ENCODE measurements around the gene CTSV.

DNA sequence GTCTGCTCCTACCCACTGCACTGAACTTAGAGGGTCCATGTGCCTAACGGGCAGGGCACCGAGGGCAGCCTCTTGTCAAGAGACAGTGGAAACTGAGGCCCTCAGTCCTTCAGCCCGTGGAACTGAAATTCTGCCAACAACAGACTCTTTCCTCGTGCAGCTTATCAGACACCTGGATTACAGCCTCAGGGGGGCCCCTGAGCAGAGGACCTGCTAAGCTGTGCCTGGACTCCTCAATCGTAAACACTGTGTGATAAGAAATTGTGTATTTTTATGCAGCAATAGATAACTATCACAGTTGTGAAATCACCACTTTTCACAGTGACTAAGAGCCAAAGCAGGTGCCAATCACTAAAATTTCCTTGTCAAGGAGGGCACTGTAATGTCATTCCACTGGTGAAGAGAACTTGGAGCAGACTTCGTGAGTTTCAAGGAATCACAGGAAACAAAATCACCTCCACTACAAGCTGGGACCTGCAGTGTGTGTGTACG, 33.4 kb upstream of the CTSV start:
- TF ChIP-seq GATA2 (IDR thresholded peaks at IDR 0.05; ENCODE audit: low read depth, low read length) = no peak
- no peak for TF ChIP-seq GATA3 (IDR thresholded peaks at IDR 0.05; ENCODE audit: low read depth, low read length)

Measured in SH-SY5Y (cell line).